ENCODE results near the gene SPEF2. TPM values are rescaled to one million over a fixed set of nuclear protein-coding genes. Genes with fewer than 3 reads are reported as not detected.

SPEF2 gene
- total RNA-seq, 2 experiments from 2014 or later: 5.6 to 14.1 TPM

DNA sequence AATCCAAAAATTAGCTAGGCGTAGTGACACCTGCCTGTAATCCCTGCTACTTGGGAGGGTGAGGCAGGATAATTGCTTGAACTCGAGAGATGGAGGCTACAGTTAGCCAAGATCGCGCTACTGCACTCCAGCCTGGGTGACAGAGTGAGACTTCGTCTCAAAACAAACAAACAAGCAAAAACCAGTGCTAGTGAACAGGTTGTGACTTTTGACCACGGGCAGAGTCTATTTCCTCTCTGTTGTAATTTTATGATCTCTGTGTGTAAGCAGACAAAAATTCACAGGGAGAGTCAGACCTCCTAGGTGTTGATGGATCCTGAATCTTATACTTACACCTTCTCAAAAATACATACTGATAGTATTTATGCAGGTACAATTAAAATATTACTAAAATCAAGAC, 65.8 kb downstream of the SPEF2 start:
- Mint-ChIP-seq H3K9me3 (ENCODE audit: low read depth) (no peaks in the 10 kb centered on the region), H3K4me3 (no peak overlapping the region), H3K4me1 (peaks cover 12% of the 10 kb centered on the region), H3K36me3 (peaks cover 3% of the 10 kb centered on the region), H3K27me3 (no peaks in the 10 kb centered on the region), H3K27ac (no peak overlapping the region)
- CTCF ChIA-PET: interaction anchor here (1.5 kb wide), 2 partner anchors 32 to 243 kb away, joined by 4 read pairs; no protein-coding TSS in a partner anchor
- DNase-seq (no peak), ATAC-seq (no peak)

DNA sequence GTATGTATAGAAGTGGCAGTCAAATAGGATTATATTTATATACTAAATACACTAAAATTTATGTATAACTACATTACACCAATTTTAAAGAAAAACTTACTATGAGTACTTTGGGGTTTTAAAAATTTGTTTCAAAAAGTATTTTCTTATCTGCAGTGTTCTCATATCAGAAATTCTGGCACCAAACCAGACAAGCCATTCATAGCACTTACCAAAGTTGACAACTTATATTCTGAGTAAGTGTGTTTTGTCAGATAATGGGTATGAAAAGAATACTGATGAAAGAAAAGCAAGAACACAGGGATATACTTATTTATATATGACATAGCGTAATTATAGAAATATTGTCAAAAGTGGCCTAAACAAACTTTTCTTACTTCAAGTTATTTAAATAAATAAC, 67.5 kb downstream of the SPEF2 start:
- DNase-seq: no peak
- Mint-ChIP-seq H3K27me3 (no peaks in the 10 kb centered on the region), H3K4me1 (no peaks in the 10 kb centered on the region), H3K4me3 (no peak overlapping the region), H3K27ac (no peak overlapping the region), H3K36me3 (peaks cover 1% of the 10 kb centered on the region), H3K9me3 (ENCODE audit: low read depth) (no peaks in the 10 kb centered on the region)
- ATAC-seq: no peak
- CTCF ChIA-PET: interaction anchor here (1.5 kb wide), 2 partner anchors 34 to 241 kb away, joined by 4 read pairs; no protein-coding TSS in a partner anchor

DNA sequence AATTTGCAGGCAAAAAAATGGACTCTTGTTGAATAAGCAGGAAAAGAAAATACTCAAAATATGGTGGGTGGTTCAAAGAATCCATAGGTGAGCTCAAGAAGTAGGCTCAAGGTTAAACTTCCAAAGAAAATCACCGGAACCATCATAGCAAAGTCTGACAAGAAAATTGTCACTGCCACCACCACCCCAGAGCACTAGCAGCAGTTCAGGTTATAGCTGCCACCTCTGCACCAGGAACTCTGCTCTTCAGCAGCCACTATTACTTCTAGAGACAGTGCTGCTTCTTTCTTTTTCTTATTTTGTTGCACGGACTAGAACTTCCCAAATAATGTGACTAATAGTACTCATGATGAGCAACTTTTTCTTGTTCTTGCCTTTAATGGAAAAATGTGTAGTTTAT, 70.3 kb downstream of the SPEF2 start:
- DNase-seq: no peak
- CTCF ChIA-PET: no interaction called here
- no peaks in the 10 kb centered on the region for H3K4me1 Mint-ChIP-seq

DNA sequence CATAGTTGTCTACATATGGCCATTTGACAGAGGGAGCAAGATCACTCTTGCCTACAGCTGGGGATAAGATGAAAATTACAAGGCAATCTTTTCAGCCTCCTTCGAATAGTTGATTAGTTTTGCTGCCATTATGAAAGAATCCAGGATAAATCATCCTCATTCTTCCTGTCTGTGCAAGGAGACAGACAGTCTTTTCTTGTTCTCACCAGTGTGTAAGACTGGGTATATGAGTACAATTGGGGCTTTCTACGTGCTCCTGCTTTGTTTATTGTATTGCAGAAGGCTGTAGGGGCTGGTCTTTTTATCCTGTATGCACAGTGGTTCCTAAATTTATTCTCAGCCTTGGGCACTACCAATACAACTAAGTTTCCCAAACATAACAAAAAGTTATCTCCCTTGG, 76.8 kb downstream of the SPEF2 start:
- Mint-ChIP-seq H3K27ac (no peak overlapping the region), H3K36me3 (peaks cover 35% of the 10 kb centered on the region), H3K27me3 (no peaks in the 10 kb centered on the region), H3K9me3 (ENCODE audit: low read depth) (no peaks in the 10 kb centered on the region), H3K4me1 (no peaks in the 10 kb centered on the region), H3K4me3 (no peak overlapping the region)
- DNase-seq (no peak), ATAC-seq (no peak)
- CTCF ChIA-PET: interaction anchor here (1.5 kb wide), 1 partner anchor 15 kb away, joined by 4 read pairs; no protein-coding TSS in a partner anchor

More for the DNA sequence above, 70.3 kb downstream of the SPEF2 start:
- H3K36me3 Mint-ChIP-seq: peaks cover 12% of the 10 kb centered on the region
- H3K4me3 Mint-ChIP-seq: no peak overlapping the region
- no peaks in the 10 kb centered on the region for H3K27me3 Mint-ChIP-seq
- ATAC-seq: no peak
- H3K9me3 Mint-ChIP-seq (ENCODE audit: low read depth): no peaks in the 10 kb centered on the region
- H3K27ac Mint-ChIP-seq: no peak overlapping the region

DNA sequence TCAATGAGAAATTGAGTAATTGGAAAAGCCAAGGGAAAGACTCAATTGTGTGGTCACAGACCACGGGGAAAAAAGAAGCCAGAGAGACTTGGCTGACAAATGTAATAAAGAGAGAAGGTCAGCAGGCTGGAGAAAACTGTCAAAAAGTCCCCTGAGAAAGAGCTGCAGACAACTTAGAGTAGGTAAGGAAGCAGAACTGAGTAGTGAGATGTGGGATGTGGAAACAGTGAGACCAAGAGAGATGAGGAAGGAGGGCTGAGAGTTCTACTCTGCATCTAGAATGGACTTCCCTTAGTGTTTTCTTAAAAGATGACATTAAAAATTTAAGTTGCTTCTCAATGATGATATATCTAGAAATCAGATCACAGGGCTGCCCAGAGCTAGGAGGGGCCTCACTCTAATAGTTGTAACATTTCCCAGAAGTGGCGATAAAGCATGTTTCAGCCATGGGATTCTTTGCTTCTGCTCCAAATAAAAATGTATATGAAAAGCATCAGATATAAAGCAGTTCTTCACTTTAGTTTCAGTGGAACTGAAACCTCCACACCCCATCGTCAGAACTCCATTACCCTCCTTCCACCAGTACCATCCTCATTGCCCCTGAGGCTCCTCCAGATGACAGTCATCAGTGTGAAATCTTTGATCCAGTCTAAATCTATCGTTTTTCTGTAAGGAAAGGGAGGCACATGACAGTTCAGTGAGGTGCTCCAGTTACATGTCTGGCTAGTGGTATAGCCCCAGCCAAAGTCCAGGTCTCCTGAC, 80.6 kb downstream of the SPEF2 start:
- H3K4me1 Mint-ChIP-seq: no peaks in the 10 kb centered on the region
- ATAC-seq (no peak), DNase-seq (no peak)
- CTCF ChIA-PET: no interaction called here
- H3K4me3 Mint-ChIP-seq: no peak overlapping the region
- H3K9me3 Mint-ChIP-seq (ENCODE audit: low read depth): no peaks in the 10 kb centered on the region
- peaks cover 48% of the 10 kb centered on the region for H3K36me3 Mint-ChIP-seq
- no peaks in the 10 kb centered on the region for H3K27me3 Mint-ChIP-seq
- no peak overlapping the region for H3K27ac Mint-ChIP-seq

DNA sequence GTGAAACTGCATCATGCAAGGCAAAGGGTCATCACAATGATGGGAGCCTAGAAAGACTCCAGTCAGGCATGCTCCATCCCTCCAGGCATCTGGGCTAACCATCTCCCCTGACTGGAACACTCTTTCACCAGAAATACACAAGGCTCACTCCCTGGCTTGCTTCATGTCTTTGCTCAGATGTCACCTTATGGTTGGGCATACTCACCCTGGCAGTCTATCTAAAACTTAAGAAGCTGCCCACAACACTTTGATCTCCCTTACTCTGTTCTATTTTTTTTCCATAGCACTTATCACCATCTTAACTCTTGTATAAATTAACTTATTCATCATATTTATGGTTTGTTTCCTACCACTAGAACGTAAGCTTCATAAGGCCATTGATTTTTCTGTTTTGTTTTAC, 90.0 kb downstream of the SPEF2 start:
- no peak for ATAC-seq
- peaks cover 25% of the 10 kb centered on the region for H3K36me3 Mint-ChIP-seq
- no peak overlapping the region for H3K4me3 Mint-ChIP-seq
- CTCF ChIA-PET: no interaction called here
- no peaks in the 10 kb centered on the region for H3K4me1 Mint-ChIP-seq
- H3K27me3 Mint-ChIP-seq: no peaks in the 10 kb centered on the region
- no peak for DNase-seq
- peaks cover 4% of the 10 kb centered on the region for H3K9me3 Mint-ChIP-seq (ENCODE audit: low read depth)
- no peak overlapping the region for H3K27ac Mint-ChIP-seq

DNA sequence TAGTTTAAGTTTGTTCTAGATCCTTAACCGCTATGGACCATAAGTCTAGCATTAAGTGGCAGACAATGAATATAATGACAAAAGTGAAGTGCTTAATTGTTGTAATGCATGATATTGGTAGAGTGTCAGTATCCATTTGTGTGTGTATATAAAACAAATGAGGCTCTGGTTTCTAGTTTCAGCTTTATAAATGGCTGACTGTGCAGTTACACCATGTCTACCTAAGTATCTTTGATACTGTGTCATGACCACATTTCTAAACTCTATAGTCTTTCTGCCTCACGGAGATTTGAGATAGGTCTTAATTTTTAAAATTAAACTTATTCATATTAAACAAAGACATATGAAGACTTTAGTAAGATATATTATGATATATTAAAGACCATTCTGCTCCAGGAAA, 92.0 kb downstream of the SPEF2 start:
- H3K27me3 Mint-ChIP-seq: no peaks in the 10 kb centered on the region
- H3K27ac Mint-ChIP-seq: no peak overlapping the region
- H3K4me1 Mint-ChIP-seq: no peaks in the 10 kb centered on the region
- H3K4me3 Mint-ChIP-seq: no peak overlapping the region
- peaks cover 21% of the 10 kb centered on the region for H3K36me3 Mint-ChIP-seq
- H3K9me3 Mint-ChIP-seq (ENCODE audit: low read depth): peaks cover 4% of the 10 kb centered on the region
- DNase-seq: no peak
- ATAC-seq: no peak
- CTCF ChIA-PET: no interaction called here

DNA sequence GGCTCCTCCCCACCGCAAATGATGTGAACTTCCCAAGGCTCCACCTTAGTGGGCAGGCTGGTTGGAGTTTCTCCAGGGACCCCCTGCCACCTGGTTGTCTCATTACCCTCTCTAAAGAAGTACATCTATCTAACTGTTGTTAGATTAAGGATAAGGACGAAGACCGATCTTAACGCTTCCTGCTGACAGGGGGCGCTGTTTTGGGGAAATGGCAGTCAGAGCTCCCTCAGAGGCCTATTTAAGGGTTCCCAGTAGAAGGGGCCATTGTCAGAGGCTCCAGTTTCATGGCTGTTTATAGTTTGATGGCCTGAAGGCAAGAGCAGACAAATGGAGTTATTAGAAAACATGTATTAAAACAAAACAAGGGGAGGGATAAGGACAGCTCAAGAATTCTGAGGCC, 100.1 kb downstream of the SPEF2 start:
- H3K27ac Mint-ChIP-seq: no peak overlapping the region
- H3K9me3 Mint-ChIP-seq (ENCODE audit: low read depth): no peaks in the 10 kb centered on the region
- no peaks in the 10 kb centered on the region for H3K4me1 Mint-ChIP-seq
- H3K4me3 Mint-ChIP-seq: no peak overlapping the region
- no peak for DNase-seq
- peaks cover 17% of the 10 kb centered on the region for H3K36me3 Mint-ChIP-seq
- CTCF ChIA-PET: no interaction called here
- no peak for ATAC-seq
- H3K27me3 Mint-ChIP-seq: no peaks in the 10 kb centered on the region

DNA sequence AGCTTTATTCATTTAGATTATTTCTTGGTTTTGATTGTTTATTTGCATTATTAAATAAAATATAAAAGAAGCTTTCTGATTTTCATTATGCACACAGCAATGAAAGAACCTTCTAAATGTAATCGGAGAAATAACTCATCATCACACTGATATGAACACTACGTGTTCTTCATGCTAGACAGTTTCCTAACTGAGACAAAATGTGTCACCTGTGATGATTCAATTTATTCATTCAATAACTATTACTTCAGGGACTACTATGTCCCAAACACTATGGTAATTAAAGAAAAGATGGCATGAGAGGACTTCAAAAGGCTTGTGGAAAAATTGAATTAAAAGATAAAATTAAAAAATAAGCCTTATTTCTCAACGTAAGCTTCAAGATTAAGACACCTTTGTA, 118.1 kb downstream of the SPEF2 start:
- no peak for ATAC-seq
- CTCF ChIA-PET: no interaction called here
- no peak for DNase-seq
- Mint-ChIP-seq H3K27me3 (no peaks in the 10 kb centered on the region), H3K4me3 (no peak overlapping the region), H3K36me3 (peaks cover 34% of the 10 kb centered on the region), H3K27ac (no peak overlapping the region), H3K4me1 (peaks cover 22% of the 10 kb centered on the region), H3K9me3 (ENCODE audit: low read depth) (peaks cover 4% of the 10 kb centered on the region)

DNA sequence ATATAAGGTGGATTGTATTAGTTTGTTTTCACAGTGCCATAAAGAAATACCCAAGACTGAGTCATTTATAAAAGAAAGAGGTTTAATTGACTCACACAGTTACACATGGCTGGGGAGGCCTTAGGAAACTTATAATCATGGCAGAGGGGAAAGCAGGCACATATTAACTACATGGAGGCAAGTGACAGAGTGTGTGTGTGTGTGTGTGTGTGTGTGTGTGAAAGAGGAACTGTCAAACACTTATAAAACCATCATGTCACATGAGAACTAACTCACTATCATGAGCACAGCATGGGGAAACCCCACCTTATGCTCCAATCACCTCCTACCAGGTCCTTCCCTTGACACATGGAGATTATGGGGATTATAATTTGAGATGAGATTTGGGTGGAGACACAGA, 118.6 kb downstream of the SPEF2 start:
- ATAC-seq (no peak), DNase-seq (no peak)
- Mint-ChIP-seq H3K36me3 (peaks cover 38% of the 10 kb centered on the region), H3K9me3 (ENCODE audit: low read depth) (peaks cover 5% of the 10 kb centered on the region), H3K4me3 (no peak overlapping the region), H3K27ac (no peak overlapping the region), H3K27me3 (no peaks in the 10 kb centered on the region), H3K4me1 (peaks cover 28% of the 10 kb centered on the region)
- CTCF ChIA-PET: interaction anchor here (1.0 kb wide), 1 partner anchor 8 kb away, joined by 3 read pairs; no protein-coding TSS in a partner anchor

DNA sequence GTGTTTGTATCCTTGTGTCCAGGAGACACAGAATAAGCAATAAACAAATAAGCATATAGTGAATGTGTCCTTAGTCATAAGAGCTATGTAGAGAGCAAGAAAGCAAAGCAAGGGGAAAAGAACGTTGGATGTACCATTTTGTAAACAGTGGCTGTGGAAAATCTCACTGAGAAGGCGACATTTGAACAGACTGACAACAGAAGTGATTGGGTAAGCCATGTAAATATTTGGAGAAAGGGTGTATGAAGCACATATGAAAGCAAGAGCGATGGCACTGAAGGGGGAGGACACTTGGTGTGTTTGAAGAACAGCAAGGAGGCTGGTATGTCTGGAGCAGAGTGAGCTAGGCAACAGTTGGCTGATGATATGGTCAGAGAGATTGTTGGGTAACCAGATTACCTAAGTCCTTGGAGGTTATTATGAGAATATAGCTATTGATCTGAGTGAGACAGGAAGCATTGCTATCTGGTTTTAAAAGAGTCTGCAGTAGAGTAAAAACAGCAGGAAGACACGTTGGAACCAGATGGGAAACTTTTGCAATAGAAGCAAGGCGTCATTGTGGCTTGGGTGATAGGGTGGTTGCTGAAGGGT, 123.6 kb downstream of the SPEF2 start:
- ATAC-seq (peak; percentile 27), DNase-seq (no peak)
- no peaks in the 10 kb centered on the region for H3K27me3 Mint-ChIP-seq
- peaks cover 4% of the 10 kb centered on the region for H3K9me3 Mint-ChIP-seq (ENCODE audit: low read depth)
- CTCF ChIA-PET: interaction anchor here (1.2 kb wide), 1 partner anchor 90 kb away, joined by 3 read pairs; no protein-coding TSS in a partner anchor
- H3K4me3 Mint-ChIP-seq: no peak overlapping the region
- H3K27ac Mint-ChIP-seq: peak overlapping the region; percentile 5
- H3K36me3 Mint-ChIP-seq: peaks cover 43% of the 10 kb centered on the region
- peaks cover 47% of the 10 kb centered on the region for H3K4me1 Mint-ChIP-seq

DNA sequence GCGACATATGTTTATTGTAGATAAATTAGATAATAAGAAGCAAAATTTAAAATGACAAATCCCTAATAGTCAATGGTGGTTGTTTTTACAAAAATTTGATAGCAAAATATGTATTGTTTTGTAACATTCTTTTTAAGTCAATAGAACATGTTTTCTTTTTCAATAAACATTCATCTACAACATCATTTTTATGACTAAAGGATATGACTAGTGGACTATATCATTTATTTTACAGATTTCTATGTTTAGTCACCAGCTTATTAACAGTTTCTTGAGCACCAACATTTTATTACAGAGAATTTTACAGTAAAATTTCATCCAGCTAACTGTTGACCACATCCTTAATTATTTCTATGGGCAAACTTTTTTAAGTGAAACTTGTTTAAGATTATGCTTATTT, 124.3 kb downstream of the SPEF2 start:
- Mint-ChIP-seq H3K4me3 (no peak overlapping the region), H3K36me3 (peaks cover 42% of the 10 kb centered on the region), H3K4me1 (peaks cover 47% of the 10 kb centered on the region), H3K27me3 (no peaks in the 10 kb centered on the region), H3K27ac (no peak overlapping the region), H3K9me3 (ENCODE audit: low read depth) (peaks cover 4% of the 10 kb centered on the region)
- CTCF ChIA-PET: interaction anchor here (1.2 kb wide), 1 partner anchor 91 kb away, joined by 3 read pairs; no protein-coding TSS in a partner anchor
- no peak for ATAC-seq
- DNase-seq: no peak

DNA sequence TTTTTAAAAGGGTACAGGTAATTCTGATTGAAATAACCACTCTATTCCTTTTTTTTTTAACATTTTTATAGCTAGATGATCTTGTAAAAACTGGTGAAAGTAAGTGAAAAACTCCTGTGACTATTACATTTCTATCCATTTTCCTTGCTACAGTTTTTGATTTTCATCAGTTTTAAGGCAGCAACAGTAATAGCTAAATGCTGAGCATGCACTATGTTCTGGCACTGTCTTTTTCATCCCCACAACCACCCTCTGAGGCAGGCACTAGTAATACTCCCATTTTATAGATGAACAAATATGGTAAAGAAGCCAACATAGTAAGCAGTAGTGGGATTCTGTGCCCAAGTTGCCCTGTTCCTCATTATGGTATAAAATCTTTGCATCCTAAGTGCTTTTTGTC, 126.0 kb downstream of the SPEF2 start:
- Mint-ChIP-seq H3K27me3 (no peaks in the 10 kb centered on the region), H3K27ac (no peak overlapping the region), H3K36me3 (peaks cover 48% of the 10 kb centered on the region), H3K9me3 (ENCODE audit: low read depth) (peaks cover 16% of the 10 kb centered on the region), H3K4me1 (peaks cover 51% of the 10 kb centered on the region), H3K4me3 (no peak overlapping the region)
- CTCF ChIA-PET: no interaction called here
- no peak for ATAC-seq
- no peak for DNase-seq

DNA sequence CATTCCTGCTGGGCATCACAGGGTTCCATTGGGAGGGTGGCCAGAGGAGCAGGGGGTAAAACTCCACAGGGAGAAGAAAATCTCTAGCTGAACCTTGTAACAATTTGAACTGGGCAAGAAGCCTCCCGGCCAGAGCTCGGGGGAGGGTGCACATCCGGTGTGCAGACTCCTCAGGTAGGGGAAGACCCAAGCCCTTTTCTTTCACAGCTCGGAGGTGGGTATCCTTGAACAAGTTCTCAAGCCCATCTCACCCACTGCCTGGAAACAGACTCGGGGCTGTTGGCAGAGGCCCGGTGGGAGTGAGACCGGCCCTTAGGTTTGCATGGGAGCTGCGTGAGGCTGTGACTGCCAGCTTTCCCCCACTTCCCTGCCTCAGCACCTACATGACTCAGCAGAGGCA, 127.5 kb downstream of the SPEF2 start:
- Mint-ChIP-seq H3K4me3 (peak overlapping the region; percentile 10), H3K4me1 (peaks cover 46% of the 10 kb centered on the region), H3K27me3 (no peaks in the 10 kb centered on the region), H3K27ac (peak overlapping the region; percentile 62), H3K9me3 (ENCODE audit: low read depth) (peaks cover 13% of the 10 kb centered on the region), H3K36me3 (peaks cover 47% of the 10 kb centered on the region)
- CTCF ChIA-PET: interaction anchor here (2.1 to 2.6 kb wide), 2 partner anchors 127 to 180 kb away, joined by 5 to 9 read pairs; partner anchors contain the start of gene SPEF2
- DNase-seq (no peak), ATAC-seq (no peak)

Measured in activated CD8-positive, alpha-beta memory T cell treated with anti-CD3 and anti-CD28 coated beads, Interleukin-2, amount 10 ng/mL, durations not matched to agents 7 days and 5 days (primary cell).